ENCODE measurements around the gene MAST2.
"Not testable (repeated sequence)": the region's sequence is repeated elsewhere in the genome, so short reads cannot be mapped to it uniquely, and the experiment has no call there.

The MAST2 gene

DNA sequence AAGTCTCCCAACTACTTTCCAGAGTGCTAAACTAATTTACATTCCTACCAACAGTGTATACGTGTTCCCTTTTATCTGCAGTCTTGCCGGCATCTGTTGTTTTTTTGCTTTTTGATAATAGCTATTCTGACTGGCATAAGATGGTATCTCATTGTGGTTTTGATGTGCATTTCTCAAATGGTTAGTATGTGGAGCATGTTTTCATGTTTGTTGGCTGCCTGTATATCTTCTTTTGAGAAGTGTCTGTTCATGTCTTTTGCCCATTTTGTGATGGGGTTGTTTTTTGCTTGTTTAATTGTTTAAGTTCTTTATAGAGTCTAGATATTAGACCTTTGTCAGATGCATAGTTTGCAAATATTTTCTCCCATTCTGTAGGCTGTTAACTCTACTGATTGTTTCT lies 46.6 kb downstream of the MAST2 start:
- peaks cover 5% of the 10 kb centered on the region for H3K9me3 ChIP-seq (ENCODE audit: severe bottlenecking)
- DNase-seq, result no peak
- no peaks in the 10 kb centered on the region for H3K36me3 ChIP-seq
- TF ChIP-seq, protein P1, sequence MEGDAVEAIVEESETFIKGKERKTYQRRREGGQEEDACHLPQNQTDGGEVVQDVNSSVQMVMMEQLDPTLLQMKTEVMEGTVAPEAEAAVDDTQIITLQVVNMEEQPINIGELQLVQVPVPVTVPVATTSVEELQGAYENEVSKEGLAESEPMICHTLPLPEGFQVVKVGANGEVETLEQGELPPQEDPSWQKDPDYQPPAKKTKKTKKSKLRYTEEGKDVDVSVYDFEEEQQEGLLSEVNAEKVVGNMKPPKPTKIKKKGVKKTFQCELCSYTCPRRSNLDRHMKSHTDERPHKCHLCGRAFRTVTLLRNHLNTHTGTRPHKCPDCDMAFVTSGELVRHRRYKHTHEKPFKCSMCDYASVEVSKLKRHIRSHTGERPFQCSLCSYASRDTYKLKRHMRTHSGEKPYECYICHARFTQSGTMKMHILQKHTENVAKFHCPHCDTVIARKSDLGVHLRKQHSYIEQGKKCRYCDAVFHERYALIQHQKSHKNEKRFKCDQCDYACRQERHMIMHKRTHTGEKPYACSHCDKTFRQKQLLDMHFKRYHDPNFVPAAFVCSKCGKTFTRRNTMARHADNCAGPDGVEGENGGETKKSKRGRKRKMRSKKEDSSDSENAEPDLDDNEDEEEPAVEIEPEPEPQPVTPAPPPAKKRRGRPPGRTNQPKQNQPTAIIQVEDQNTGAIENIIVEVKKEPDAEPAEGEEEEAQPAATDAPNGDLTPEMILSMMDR (IDR thresholded peaks at IDR 0.05; ENCODE audit: low read depth, low read length), result no peak
- H3K4me3 ChIP-seq (ENCODE audit: low read depth, low read length), result no peak overlapping the region
- no peak overlapping the region for H3K27ac ChIP-seq
- no peaks in the 10 kb centered on the region for H3K27me3 ChIP-seq (ENCODE audit: insufficient read depth, low read depth, severe bottlenecking)

- Histone ChIP-seq H3K27ac (no peak overlapping the region), H3K27me3 (ENCODE audit: insufficient read depth, low read depth, severe bottlenecking) (no peaks in the 10 kb centered on the region), H3K9me3 (ENCODE audit: severe bottlenecking) (peaks cover 7% of the 10 kb centered on the region), H3K36me3 (no peaks in the 10 kb centered on the region), H3K4me3 (ENCODE audit: low read depth, low read length) (no peak overlapping the region)
- TF ChIP-seq, protein P1 (IDR thresholded peaks at IDR 0.05; ENCODE audit: low read depth, low read length), result no peak
- DNase-seq, result no peak
Measured at GRCh38 chr1:45854724-45855123, 51.3 kb downstream of the MAST2 start.

DNA sequence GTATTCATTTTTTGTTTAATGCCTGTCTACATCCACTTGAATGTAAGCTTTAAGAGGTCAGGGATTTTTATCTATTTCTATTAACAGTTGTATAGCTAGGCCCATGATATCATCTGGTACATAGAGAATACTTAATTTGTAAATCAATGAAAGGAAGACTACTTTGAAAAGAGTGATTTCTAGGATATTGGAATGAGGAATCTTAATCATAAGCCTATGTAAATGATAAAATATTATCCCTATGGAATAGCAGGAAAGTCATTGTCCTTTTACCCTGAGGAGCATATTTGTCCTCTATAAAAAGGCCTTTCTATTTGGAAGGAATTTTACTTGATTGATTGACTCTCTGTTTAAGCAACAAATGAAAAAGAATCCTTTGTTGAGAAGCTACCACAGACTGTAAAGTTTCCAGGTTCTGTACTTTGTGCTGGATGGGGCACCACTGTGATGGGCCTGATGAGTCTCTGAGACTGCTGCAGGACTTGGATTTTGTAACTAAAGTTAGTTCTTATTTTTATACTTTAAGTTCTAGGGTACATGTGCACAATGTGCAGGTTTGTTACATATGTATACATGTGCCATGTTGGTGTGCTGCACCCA lies 53.8 kb downstream of the MAST2 start:
- Histone ChIP-seq H3K4me3 (ENCODE audit: low read depth, low read length) (no peak overlapping the region), H3K27ac (no peak overlapping the region), H3K36me3 (no peaks in the 10 kb centered on the region), H3K27me3 (ENCODE audit: insufficient read depth, low read depth, severe bottlenecking) (no peaks in the 10 kb centered on the region), H3K9me3 (ENCODE audit: severe bottlenecking) (peaks cover 2% of the 10 kb centered on the region)
- no peak for DNase-seq
- TF ChIP-seq, protein P1 (IDR thresholded peaks at IDR 0.05; ENCODE audit: low read depth, low read length), result no peak

DNA sequence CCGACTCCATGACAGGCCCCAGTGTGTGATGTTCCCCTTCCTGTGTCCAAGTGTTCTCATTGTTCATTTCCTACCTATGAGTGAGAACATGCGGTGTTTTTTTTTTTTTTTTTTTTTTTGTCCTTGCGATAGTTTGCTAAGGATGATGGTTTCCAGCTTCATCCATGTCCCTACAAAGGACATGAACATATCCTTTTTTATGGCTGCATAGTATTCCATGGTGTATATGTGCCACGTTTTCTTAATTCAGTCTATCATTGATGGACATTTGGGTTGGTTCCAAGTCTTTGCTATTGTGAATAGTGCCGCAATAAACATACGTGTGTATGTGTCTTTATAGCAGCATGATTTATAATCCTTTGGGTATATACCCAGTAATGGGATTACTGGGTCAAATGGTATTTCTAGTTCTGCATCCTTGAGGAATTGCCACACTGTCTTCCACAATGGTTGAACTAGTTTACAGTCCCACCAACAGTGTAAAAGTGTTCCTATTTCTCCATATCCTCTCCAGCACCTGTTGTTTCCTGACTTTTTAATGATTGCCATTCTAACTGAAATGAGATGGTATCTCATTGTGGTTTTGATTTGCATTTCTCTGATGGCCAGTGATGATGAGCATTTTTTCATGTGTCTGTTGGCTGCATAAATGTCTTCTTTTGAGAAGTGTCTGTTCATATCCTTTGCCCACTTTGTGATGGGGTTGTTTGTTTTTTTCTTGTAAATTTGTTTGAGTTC lies 54.5 kb downstream of the MAST2 start:
- not testable (repeated sequence) for H3K27ac ChIP-seq; DNase-seq; H3K27me3 ChIP-seq (ENCODE audit: insufficient read depth, low read depth, severe bottlenecking); H3K4me3 ChIP-seq (ENCODE audit: low read depth, low read length); H3K9me3 ChIP-seq (ENCODE audit: severe bottlenecking); H3K36me3 ChIP-seq

- Histone ChIP-seq H3K27ac (no peak overlapping the region), H3K27me3 (ENCODE audit: insufficient read depth, low read depth, severe bottlenecking) (no peaks in the 10 kb centered on the region), H3K36me3 (no peaks in the 10 kb centered on the region), H3K4me3 (ENCODE audit: low read depth, low read length) (no peak overlapping the region), H3K9me3 (ENCODE audit: severe bottlenecking) (peaks cover 2% of the 10 kb centered on the region)
- no peak for DNase-seq
- TF ChIP-seq, protein P1 (IDR thresholded peaks at IDR 0.05; ENCODE audit: low read depth, low read length), result no peak
Measured at GRCh38 chr1:45859221-45859620, 55.8 kb downstream of the MAST2 start.

- TF ChIP-seq, protein P1 (IDR thresholded peaks at IDR 0.05; ENCODE audit: low read depth, low read length), result no peak
- Histone ChIP-seq H3K4me3 (ENCODE audit: low read depth, low read length) (no peak overlapping the region), H3K9me3 (ENCODE audit: severe bottlenecking) (peaks cover 2% of the 10 kb centered on the region), H3K27me3 (ENCODE audit: insufficient read depth, low read depth, severe bottlenecking) (no peaks in the 10 kb centered on the region), H3K27ac (no peak overlapping the region), H3K36me3 (no peaks in the 10 kb centered on the region)
- DNase-seq, result no peak
Measured at GRCh38 chr1:45862008-45862407, 58.6 kb downstream of the MAST2 start.

All from WERI-Rb-1 (cell line).